Gastrocnemius medialis (tissue), 4 donors: ENCODE measurements around the gene PTPRT. TPM values are rescaled to one million over a fixed set of nuclear protein-coding genes. Genes with fewer than 3 reads are reported as not detected.

Experiments used
- ATAC-seq, 2 donors: fragments of 150-250 bp; one replicate each; pipeline ENCODE4 v1.9.1; 2016
- DNase-seq, 2 donors: peaks; one replicate each; pipeline ENCODE4 v3.0.0-alpha.2; 2019
- H3K27ac ChIP-seq, 4 donors: fragments of 200-600 bp; sonication (generic); 1 replicate in 1 of 4; 2 replicates in 3 of 4; pipeline ENCODE4 v1.5.1; 2016 to 2018; ENCODE audit warnings: mild to moderate bottlenecking in 2 of 4, moderate library complexity in 1 of 4
- H3K27me3 ChIP-seq, 3 donors: fragments of 200-600 bp; sonication (generic) in 2 of 3; 1 replicate in 1 of 3; 2 replicates in 2 of 3; pipeline versions ENCODE4 v1.5.1 to v1.6.0; 2016 to 2019; ENCODE audit warnings: mild to moderate bottlenecking in 1 of 3, moderate library complexity in 1 of 3
- H3K36me3 ChIP-seq, 2 donors: fragments of 200-600 bp; sonication (generic) in 1 of 2; one replicate each; pipeline ENCODE4 v1.5.1; 2017 to 2018
- H3K4me1 ChIP-seq, 2 donors: fragments of 200-600 bp; sonication (generic) in 1 of 2; one replicate each; pipeline ENCODE4 v1.5.1; 2016 to 2017; ENCODE audit warnings: mild to moderate bottlenecking in 2 of 2
- H3K4me3 ChIP-seq, 4 donors: fragments of 200-600 bp; sonication (generic) in 3 of 4; 1 replicate in 1 of 4; 2 replicates in 3 of 4; pipeline ENCODE4 v1.5.1; 2016 to 2019; ENCODE audit warnings: mild to moderate bottlenecking in 2 of 4
- H3K9me3 ChIP-seq, 3 donors: fragments of 200-600 bp; sonication (generic) in 2 of 3; 1 replicate in 1 of 3; 2 replicates in 2 of 3; pipeline ENCODE4 v1.5.1; 2016 to 2019
- POLR2A ChIP-seq, 2 donors: fragments of 450-650 bp; IDR thresholded peaks; one replicate each; pipeline ENCODE4 v1.6.1; 2017; ENCODE audit warnings: antibody characterized with exemption in 2 of 2, mild to moderate bottlenecking in 2 of 2, moderate library complexity in 2 of 2
- in situ Hi-C, 4 donors: fragments of 200-750 bp; cut with MboI; loops; one replicate each; pipeline versions ENCODE4 v1.15.0 to v1.8.0; 2017; ENCODE audit warnings: low sequenced_read_pairs in 4 of 4
- intact Hi-C: fragments of 100-400 bp; cut with DNase I; formaldehyde crosslinking; loops from one replicate; pipeline ENCODE4 v1.15.1; 2023; ENCODE audit warnings: low total_unique reads
- total RNA-seq, 4 donors: library from RNA; depleted of rRNA; stranded (reverse); fragments of >200 nt; gene quantifications; one replicate each; pipeline versions ENCODE4 v1.1.0 to v1.2.3, GENCODE V29; 2016
- TF ChIP-seq, protein P1 (sequence below), 5 experiments: fragments of 450-650 bp in 3 of 5; fragments of 200-600 bp in 2 of 5; sonication (generic) in 2 of 5; IDR thresholded peaks in 4 of 5; conservative IDR thresholded peaks in 1 of 5; 1 replicate in 4 of 5; 2 replicates in 1 of 5; pipeline ENCODE4 v1.5.1; 2016 to 2019; ENCODE audit warnings: antibody characterized with exemption in 5 of 5, mild to moderate bottlenecking in 3 of 5, moderate library complexity in 3 of 5

Gene PTPRT
- total RNA-seq, 4 donors from 2014 or later: not detected

DNA sequence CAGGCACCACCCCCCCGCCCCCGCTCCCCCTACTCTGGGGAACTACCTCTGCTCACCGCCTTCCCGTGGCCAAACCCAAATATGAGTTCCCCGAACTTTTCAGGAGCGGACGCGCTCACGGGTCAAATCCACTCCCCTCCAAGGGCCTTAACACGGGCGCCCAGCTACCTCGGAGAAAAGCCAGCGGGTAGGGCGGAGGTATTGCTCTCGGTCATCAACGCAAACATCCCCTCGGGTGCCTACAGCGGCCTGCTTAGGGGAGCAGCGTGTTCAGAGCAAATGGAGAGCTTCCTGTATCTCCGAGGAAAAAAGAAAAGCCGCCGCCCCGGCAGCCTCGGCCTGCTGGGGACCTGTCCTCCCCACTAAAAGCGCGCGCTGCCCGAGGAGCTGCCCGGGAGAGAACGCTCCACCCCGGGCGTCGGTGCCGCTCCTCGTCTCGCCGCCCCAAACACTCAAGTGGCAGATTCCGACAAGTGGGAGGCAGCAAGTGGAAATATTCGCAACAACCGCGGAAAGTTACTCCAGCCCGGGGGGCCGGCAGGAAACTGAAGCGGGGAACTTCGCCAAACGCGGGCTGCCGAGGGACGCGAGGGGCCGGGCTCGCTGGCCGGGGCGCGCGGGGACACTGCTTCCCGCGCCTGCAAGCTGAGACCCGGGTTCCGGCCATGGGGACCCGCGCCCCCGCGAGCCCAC lies 699 bp downstream of the PTPRT start:
- in situ Hi-C loops (loop anchor here (25.0 kb wide), 4 partner anchors 977 to 1452 kb away; no protein-coding TSS in a partner anchor), intact Hi-C loops (no loop called here)
- TF ChIP-seq, protein P1, sequence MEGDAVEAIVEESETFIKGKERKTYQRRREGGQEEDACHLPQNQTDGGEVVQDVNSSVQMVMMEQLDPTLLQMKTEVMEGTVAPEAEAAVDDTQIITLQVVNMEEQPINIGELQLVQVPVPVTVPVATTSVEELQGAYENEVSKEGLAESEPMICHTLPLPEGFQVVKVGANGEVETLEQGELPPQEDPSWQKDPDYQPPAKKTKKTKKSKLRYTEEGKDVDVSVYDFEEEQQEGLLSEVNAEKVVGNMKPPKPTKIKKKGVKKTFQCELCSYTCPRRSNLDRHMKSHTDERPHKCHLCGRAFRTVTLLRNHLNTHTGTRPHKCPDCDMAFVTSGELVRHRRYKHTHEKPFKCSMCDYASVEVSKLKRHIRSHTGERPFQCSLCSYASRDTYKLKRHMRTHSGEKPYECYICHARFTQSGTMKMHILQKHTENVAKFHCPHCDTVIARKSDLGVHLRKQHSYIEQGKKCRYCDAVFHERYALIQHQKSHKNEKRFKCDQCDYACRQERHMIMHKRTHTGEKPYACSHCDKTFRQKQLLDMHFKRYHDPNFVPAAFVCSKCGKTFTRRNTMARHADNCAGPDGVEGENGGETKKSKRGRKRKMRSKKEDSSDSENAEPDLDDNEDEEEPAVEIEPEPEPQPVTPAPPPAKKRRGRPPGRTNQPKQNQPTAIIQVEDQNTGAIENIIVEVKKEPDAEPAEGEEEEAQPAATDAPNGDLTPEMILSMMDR (IDR thresholded peaks at IDR 0.05 in 4 of 5, conservative IDR thresholded peaks at IDR 0.05 in 1 of 5): no peak
- no peak for TF ChIP-seq POLR2A (IDR thresholded peaks at IDR 0.05)
- H3K36me3 ChIP-seq: no peaks in the 10 kb centered on the region
- H3K27me3 ChIP-seq: peaks cover 30 to 35% (median 34%) of the 10 kb centered on the region in 3 donors
- DNase-seq (no peak), ATAC-seq (no peak)
- H3K4me3 ChIP-seq: peak overlapping the region in 1 of 4 donors; percentile 0
- H3K4me1 ChIP-seq: no peaks in the 10 kb centered on the region
- H3K9me3 ChIP-seq: no peaks in the 10 kb centered on the region
- H3K27ac ChIP-seq: no peak overlapping the region

DNA sequence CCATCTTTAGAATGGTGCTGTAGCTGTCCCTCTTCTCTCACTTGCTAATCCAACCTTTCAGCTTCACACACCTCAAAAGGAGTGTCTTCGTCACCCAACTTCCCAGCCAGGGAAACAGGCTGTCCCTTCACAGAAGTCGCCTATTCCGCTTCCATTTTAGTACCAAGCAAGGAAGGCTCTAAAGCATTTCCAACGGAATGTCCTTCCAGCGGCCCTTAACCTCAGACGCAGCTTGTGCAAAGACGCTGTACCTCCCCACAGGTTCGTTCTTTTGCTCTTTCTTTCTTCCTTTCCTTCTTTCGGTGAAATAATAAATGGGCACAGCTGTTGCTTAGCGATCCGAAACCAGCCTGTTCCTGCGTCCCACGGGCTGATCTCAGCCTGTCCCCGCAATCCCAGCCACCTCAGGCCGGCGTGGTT lies 1.5 kb downstream of the PTPRT start:
- ATAC-seq (no peak), DNase-seq (no peak)
- no peaks in the 10 kb centered on the region for H3K36me3 ChIP-seq
- no peak overlapping the region for H3K27ac ChIP-seq
- no peaks in the 10 kb centered on the region for H3K9me3 ChIP-seq
- peaks cover 30 to 35% (median 34%) of the 10 kb centered on the region in 3 donors for H3K27me3 ChIP-seq
- H3K4me1 ChIP-seq: no peaks in the 10 kb centered on the region
- in situ Hi-C loops: loop anchor here (25.0 kb wide), 4 partner anchors 976 to 1451 kb away; no protein-coding TSS in a partner anchor
- TF ChIP-seq, protein P1 (IDR thresholded peaks at IDR 0.05 in 4 of 5, conservative IDR thresholded peaks at IDR 0.05 in 1 of 5): no peak
- TF ChIP-seq POLR2A (IDR thresholded peaks at IDR 0.05): no peak
- intact Hi-C loops: no loop called here
- H3K4me3 ChIP-seq: peak overlapping the region in 1 of 4 donors; percentile 11

DNA sequence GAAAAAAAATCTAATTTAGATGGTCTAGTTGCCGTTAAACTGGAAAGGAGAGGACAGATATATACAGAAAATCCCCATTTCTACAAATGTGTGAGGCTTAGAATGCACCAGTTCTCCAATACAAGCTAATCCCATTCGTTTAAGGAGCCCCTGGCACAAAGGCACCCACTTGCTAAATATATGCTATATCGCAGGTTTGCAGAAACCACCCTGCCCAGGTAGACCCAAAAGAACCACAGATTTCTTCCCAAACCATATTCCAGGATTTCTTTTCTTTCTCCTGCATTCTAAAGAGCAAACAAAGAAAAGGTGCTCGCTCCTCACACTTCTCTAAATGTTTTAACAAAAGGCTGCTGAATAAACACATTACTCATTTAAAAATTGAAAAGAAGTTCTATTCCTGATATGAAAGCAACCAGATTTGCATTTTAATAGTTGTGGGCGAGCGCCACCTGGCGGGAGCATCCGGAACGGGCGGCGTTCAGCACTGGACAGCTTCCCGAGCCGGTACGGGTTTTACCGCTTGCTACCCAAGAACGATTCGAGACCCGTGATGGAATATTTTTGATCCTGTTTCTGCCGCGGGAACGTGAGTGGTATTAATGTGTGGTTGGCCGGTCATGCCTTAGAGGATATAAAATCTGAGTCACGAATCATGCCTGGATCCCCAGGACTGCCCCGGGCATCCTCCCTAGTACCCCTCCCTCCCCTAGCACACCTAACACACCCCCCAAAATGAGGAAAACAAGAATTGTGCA lies 2.1 kb downstream of the PTPRT start:
- in situ Hi-C loops: loop anchor here (25.0 kb wide), 4 partner anchors 975 to 1450 kb away; no protein-coding TSS in a partner anchor
- intact Hi-C loops: no loop called here
- H3K36me3 ChIP-seq: no peaks in the 10 kb centered on the region
- H3K27ac ChIP-seq: no peak overlapping the region
- ATAC-seq: no peak
- no peaks in the 10 kb centered on the region for H3K9me3 ChIP-seq
- no peaks in the 10 kb centered on the region for H3K4me1 ChIP-seq
- peak overlapping the region in 1 of 4 donors; percentile 11 for H3K4me3 ChIP-seq
- H3K27me3 ChIP-seq: peaks cover 30 to 35% (median 34%) of the 10 kb centered on the region in 3 donors
- TF ChIP-seq, protein P1 (IDR thresholded peaks at IDR 0.05 in 4 of 5, conservative IDR thresholded peaks at IDR 0.05 in 1 of 5): peak; percentile 42 to 88 (median 70)
- no peak for TF ChIP-seq POLR2A (IDR thresholded peaks at IDR 0.05)
- peak in 1 of 2 donors; percentile 34 for DNase-seq

DNA sequence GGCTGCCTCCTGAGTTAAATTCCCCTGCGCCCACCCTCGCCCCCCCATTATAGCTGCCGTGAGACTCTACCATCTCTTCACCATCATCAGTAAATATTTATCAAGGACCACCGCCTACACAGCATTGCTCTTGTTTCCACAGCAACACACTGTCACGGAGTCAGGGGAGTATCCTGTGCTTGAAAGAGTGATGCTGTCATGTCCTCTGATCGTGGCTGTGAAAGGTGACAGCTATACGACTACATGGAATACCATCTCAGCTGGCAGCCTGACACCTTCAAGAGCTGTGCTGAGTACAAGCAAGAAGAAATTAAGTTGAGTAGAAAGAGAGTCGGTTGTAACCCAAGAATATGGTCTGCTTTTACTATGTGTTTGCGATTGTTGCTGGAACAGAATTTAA lies 3.4 kb downstream of the PTPRT start:
- H3K4me3 ChIP-seq: no peak overlapping the region
- no peak for DNase-seq
- H3K36me3 ChIP-seq: no peaks in the 10 kb centered on the region
- in situ Hi-C loops (loop anchor here (25.0 kb wide), 4 partner anchors 974 to 1449 kb away; no protein-coding TSS in a partner anchor), intact Hi-C loops (no loop called here)
- ATAC-seq: no peak
- no peaks in the 10 kb centered on the region for H3K9me3 ChIP-seq
- H3K27me3 ChIP-seq: peaks cover 26 to 35% (median 27%) of the 10 kb centered on the region in 3 donors
- H3K27ac ChIP-seq: no peak overlapping the region
- H3K4me1 ChIP-seq: no peaks in the 10 kb centered on the region
- no peak for TF ChIP-seq POLR2A (IDR thresholded peaks at IDR 0.05)
- TF ChIP-seq, protein P1 (IDR thresholded peaks at IDR 0.05 in 4 of 5, conservative IDR thresholded peaks at IDR 0.05 in 1 of 5): no peak
